Stimulated activated CD8-positive, alpha-beta memory T cell treated with anti-CD3 and anti-CD28 coated beads, Interleukin-12 subunit alpha, Interleukin-12 subunit beta, amount 100 ng/mL, for 24 hours (primary cell): Measurements from ENCODE around the gene GPR141.

ENCODE experiments used
- DNase-seq: peaks from one replicate; pipeline ENCODE4 v3.0.0-alpha.2; 2020; ENCODE audit errors: extremely low read depth

GPR141 gene, protein sequence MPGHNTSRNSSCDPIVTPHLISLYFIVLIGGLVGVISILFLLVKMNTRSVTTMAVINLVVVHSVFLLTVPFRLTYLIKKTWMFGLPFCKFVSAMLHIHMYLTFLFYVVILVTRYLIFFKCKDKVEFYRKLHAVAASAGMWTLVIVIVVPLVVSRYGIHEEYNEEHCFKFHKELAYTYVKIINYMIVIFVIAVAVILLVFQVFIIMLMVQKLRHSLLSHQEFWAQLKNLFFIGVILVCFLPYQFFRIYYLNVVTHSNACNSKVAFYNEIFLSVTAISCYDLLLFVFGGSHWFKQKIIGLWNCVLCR

DNA sequence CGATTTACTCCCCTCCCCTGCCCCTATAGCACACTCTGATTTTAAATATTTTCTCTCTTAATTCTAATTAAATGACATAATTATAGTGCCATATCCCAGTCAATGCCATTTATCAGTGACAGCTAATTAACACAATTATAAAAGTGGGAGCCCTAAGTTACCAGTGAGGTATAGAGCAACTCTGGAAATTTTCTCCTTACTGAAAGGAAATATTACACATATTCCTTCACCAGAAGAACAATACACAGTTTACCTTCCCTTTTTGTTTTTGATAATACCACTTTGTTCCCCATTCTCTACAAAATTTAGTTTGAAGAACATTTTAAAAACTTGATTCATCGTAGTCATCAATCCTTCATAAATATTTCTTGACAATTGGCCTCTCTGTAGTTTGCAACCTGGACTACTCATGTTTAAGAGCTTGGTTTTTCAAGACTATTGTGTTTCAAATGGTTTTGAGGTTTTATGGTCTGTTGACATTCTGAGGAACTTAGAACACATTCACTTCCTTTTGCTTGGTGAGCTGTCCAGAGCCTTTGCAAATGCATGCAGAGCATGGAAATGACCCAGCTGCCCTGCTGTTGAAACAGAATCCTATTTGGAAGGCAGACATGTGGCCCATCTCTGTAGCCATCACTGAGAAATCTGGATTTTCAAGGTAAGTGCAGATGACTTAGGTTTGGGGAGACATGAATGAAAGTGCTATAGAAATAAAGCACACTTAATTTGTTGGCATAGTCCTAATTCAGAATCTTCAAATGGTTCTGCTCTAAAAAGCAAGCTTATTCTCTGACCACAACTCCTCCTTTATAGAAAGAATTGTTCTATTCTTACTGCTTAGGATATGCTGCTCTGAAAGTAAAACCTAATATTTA is at the start of gene GPR141:
GPR141 (plus strand) TSS at position 521 of the 875 bp plus-strand sequence. CDS start 56,628 bp downstream, outside the sequence.
- DNase-seq: no peak

DNA sequence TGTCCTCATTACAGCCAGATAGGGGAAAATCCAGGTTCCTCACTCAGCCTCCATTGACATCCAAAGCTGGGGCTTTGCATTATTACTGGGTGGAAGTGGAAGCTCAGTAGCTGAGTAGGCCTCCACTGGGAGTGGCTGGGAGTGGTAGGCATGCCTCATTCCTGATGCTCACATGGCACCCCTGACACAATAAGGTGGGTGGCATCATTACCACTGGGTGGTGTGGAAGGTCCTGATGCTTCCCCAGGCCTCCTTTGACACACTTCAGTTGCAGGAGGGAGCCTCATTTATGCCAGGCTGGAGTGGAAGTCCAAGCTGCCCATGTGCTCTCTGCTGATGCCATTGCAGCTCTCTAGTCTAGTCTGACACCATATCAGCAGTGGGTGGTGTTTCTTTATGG is 48.2 kb upstream of the GPR141 start:
- DNase-seq: no peak

DNA sequence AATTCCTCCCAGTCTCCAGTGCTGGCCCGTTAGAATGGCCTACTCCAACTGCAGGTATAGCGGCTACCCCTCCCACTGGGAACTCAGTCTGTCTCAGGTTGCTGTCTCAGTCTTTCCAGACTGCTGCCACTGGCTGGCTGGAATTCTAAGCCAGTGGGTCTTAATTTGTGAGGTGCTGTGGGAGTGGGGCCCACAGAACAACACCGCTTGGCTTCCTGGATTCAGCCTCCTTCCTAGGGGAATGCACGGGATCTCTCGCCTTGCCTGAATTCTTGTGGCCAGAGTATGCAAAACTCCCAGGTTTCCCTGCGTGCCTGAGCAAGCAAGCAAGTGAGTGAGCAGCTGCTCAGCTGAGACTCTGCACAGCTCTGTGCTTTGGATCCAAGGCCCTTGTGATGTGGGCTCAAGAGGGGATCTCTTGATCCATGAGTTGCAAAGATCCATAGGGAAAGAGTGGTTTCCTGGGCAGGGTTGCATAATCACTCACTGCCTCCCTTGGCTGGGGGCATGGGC is 41.5 kb upstream of the GPR141 start:
- no peak for DNase-seq

DNA sequence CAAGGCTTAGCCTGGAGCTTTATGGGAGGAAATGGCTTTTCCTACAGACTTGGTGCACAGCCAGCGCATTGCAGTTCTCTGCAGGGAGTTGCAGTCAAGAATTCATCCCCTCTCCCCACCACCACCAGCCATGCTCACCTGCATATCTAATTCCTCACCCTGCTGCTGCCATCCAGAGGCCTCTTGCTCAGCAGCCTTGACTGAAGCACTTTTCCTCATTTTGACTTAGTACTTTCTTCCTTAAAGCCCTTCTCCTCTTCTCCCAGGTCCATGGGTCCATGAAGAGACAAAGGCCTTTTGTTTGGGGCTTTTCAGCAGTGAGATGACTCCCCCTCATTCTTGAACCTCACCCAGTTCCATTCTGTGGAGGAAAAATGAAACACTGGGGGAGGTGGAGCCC is 39.7 kb upstream of the GPR141 start:
- no peak for DNase-seq

DNA sequence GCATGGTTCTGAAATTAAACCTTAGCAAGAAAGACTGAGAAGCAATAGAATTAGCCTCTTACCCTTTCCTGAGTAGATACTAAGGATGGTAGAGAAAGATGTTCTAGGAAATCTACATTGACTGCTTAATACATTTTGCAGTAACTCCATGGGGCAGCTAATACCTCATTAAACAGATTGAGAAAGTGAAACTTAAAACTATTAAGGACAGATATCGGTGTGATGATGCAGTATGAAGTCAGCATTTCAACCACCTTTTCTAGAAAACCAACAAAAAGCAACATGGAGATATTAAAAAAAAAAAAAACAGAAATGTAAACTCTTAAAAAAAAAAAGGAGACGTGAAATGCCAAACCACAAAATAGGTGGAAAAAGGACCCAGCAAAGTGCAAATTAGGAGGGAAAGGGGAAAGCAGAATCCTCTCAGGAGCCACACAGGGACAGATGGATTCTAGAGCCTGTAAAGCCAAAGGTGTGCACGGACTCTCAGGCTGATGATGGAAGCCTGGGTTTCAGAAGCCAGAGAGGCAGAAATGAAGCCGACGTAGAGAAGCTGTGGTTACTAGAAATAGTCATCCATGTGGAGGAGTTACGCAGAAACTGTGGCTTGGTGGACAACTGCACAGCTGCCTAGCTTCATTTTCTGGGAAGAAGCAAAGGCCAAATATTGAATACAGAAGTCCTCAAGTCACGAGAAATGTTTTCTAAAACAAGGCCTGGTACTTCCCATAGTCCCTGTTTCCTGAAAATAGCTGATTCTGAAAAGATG is 38.1 kb upstream of the GPR141 start:
- DNase-seq: no peak

DNA sequence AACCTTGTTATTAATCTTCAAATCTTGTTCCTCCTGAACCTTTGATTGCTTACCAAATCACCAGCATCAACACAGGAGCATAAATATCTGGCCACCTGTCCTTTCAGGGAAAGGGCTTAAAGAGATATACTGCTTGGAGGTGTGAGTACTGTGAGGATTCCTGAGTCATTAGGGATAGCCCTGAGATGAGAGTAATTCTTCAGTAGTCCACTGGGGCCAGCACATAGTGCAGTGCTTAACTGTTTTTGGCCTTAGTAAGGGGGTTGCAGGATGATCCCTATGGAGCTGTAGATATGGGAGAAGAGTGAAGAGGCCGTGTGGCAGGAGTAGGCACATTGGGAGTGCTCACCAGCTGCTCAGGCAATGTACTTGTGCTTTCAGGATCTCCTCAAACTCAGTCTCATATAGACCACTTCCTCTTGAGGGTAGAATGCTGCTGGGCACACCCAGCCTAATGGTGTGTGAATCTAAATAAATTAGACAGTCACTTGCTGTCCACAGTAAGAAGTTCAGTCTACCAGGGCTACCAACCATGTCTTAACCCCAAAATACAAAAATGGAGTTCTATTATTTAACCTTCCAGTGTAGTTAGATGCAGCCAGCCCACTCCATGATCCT is 26.5 kb upstream of the GPR141 start:
- DNase-seq: no peak

DNA sequence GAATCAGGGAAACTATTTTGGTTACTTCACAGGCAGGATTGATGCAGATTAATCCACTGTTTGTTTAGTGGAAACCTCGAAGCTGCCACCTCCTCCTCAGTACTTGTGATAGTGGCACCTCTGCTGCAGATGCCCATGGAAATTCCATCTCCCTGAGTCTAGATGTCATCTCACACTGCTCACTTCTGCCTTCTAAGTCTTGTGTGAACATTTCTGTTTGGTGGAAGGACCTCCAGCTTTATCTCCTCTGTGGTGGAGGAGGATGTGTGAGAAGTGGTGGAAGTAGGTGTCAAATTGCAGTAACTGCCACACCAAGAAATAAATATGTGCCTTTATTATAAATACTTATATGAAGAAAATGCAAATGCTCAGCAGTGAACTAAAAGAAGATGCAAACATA is 25.8 kb upstream of the GPR141 start:
- no peak for DNase-seq

DNA sequence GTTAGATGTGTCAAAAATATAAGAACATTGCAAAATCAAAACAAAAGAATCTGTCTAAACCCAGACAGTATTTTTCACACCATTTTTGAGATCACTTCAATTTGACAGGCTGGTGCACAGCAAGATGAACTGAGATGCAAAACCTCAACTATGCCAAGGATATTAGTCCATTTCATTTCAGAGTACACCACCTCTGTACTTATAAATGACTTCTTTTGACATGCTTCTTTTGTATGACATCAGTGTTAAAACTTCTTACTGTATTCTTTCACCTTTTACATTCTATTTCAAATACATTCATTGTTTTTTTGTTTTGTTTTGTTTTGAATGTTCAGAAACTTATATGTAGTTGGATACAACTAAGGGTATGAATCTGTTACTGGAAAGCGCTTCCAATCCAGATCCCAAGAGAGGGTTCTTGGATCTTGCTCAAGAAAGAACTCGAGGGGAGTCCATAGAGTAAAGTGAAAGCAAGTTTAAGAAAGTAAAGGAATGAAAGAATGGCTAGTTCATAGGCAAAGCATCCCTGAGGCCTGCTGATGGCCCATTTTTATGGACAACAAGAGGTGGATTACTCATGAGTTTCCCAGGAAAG is 23.5 kb upstream of the GPR141 start:
- DNase-seq: no peak

DNA sequence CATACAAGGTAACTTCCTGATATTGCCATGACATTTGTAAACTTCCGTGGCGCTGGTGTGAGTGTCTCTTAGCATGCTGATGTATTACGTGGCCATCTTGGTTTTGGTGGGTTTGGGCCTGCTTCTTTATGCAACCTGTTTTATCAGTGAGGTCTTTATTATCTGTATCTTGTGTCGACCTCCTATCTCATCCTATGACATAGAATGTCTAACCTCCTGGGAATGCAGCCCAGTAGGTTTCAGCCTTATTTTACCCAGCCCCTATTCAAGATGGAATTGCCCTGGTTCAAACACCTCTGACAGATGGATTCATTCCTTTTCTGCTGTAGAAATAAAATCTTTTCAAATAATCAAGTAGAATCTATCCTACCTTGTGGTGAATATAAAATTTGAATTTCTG is 23.0 kb upstream of the GPR141 start:
- no peak for DNase-seq

DNA sequence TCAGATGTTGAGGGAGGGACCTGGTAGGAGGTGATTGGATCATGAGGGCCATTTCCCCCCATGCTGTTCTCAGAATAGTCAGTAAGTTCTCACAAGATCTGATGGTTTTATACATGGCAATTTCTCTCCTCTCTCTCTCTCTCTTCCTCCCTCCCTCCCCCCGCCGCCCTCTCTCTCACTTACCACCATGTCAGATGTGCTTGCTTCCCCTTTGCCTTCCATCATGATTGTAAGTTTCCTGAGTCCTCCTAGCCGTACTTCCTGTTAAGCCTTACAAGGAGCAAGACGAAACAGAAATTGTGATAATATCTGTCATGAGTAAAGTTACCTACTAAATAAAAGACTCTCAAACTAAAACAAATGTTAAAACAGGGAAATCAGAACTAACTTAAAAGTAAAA is 19.9 kb upstream of the GPR141 start:
- no peak for DNase-seq

DNA sequence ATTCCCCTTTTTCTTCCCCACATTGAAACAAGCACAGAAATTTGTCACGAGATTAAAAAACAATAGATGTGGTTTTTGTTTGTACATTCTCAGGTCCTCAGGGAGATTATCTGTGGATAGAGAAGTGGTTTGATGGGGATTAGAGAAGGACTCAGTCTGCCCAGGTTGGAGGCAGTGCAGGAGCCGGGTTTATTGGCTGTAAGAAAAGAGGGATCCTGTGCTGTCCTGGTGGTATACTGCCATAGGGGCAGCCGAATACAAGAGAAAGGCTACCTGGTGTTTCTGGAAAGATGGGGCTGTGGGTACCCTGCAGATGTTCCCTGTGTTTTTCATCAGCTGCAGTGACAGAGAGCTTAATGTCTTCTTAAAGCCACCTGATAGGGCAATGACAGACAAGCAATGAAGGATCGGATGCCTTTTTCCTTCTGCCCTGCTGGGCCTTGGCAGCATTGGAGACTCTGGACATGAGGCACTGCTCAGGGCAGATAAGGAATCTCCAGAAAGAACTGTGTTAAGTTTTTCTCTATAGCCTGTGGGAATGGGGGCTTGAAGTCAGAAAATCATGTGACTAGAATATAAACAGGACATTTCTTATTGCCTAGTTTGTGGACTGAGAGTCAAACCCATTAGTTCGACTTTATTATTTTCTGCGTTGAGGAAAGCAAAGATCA is 18.1 kb upstream of the GPR141 start:
- no peak for DNase-seq

DNA sequence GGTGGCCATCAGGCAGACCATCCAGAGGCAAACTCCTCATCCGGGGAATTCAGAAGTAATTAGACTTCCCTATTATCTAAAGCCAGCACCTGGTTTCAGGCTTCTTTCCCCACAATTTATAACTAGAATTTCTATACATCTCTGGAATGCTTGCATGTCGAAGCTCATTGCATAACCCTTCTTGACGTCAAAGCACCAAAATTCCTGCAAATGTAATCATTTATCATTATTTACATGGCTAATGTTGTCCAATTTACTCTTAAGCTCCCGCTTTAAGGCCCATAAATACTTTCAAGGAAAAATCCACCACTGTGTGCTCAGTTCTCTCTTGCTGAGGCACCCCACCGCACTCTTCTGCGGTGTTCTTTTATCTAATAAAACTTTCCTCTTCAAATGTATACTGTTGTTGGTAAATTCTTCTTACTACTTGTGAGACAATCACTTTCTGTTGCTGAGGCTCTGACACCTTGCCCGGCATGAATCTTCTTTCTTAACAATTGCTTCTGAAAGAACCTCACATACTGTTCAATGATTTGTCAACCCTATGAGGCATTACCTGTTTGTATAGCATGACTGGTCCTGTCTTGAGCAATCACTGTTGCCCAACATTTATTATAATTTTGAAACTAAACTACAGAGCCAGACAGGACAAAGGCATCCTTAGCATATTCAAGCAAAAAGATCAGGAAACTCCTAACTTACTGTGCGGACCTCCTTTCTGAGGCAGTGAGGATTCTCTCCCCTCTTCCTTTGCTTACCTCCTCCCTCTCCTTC is 17.4 kb upstream of the GPR141 start:
- DNase-seq: no peak

DNA sequence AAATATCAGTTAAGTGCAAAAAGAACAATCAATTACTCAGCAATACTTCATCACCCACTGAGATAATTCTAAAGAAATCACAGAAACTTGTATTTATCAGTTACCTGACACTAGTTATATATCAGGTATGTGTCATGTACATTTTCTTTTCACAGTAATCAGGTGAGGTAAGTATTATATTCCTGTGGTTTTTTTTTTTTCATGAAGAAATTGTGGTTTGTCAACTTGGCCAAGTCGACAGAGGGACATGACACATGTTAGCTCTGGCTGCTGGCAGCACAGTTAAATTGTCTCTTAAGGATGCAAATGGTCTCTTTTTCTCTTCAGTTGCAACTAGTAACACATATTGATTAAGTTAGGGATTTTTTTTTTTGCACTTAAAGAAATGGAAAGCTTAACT is 13.7 kb upstream of the GPR141 start:
- DNase-seq: no peak

DNA sequence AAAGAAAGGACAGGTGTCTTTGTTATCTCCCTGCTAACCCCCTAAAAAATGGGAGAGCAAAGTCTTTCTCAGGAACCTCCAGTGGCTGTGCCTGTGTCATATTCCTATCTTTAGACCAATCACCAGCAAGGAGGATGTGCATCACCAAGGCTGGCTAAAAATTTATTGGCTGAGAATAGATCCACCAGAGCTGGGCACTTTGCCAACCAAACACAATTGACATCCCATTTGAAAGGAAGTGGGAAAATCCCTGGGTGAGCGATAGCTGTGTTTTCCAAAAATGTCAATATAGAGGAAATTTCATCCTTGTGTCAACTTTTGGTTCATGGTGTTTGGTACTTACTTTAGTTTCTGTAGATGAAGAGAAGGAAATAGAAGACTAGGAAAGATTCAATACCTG is 13.1 kb upstream of the GPR141 start:
- no peak for DNase-seq

DNA sequence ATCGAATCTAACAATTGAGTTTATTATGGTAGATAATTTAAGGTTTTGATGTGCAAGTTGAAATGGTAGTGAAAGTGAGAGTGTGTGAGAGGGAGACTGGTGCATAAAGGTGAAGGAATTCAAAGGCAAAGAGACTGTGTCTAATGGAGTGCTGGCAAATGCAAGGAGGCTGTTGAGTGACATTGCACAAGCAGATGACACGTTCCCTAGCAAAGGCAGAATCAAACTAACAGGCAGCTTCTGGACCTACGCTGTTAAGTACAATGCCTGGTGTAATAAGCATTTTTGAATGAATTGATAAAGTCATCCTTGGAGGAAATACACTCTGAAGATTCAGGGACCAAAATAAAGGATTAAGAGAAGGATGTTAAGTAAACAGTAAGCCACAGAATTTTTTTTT is 11.7 kb upstream of the GPR141 start:
- no peak for DNase-seq

DNA sequence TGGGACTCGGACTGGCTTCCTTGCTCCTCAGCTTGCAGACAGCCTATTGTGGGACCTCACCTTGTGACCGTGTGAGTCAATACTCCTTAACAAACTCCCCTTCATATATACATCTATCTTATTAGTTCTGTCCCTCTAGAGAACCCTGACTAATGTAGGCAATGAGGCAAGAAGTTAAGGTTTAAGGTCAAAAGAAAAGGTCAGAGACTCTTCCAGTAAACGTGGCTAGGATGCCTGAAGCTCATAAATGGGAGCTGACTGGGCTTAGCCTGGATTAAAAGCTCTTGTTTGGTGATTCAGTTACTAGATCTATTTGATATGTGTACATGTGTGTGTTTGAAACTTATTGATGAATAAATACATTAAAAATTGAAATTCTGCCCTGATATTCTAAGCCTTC is 10.6 kb upstream of the GPR141 start:
- DNase-seq: no peak

DNA sequence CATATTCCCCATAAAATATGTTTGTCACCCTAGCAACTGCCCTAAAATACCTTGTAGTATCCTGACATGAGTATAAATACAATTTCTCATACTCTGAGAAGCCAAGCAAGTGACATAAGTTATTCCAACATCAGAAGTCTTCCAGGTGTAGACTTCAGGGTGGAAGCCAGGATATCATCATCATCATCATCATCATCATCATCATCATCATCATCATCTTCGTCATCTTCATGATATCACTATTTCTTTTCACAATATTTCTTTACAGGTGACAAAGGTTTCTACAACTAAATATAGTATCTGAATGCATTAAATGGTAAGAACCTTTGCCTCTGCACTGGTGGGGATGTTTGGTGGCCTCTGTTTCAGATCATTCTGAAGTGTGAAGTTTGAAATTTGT is 10.0 kb upstream of the GPR141 start:
- no peak for DNase-seq

DNA sequence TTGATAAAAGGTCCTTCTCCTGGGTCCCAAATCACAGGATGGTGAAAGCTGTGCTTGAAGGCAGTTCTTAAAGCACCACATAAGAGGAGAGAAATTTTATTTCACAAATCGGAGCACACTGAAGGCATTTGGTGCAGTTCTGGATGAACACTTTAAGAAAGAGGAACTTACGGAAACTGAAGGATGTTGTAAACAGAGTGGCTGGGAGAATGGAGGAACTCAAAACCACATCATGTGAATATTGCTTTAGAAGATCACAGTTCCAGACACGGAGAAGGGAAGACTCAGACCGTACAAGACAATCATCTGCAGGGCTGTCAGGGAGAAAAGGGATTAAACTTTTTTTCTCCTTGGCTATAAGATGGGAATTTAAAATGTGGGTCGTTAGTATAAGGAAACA is 9.0 kb upstream of the GPR141 start:
- DNase-seq: no peak

DNA sequence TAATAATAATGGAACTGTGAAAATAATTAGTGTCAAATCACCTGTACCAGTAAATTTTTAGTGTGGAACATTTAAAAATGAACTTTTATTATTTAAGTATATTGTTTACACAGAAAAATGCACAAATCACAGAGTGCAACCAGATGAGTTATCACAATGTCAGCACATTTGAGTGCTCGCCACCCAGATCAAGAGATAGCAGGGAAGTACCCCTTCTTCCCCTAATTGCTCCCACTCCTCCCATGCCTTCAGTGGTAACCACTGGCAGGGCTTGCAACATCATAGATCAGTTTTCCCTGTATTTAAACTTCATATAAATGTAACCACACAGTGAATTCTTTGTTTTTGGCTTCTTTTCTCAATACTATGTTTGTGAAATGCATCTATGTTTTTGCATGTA is 7.8 kb upstream of the GPR141 start:
- DNase-seq: no peak

DNA sequence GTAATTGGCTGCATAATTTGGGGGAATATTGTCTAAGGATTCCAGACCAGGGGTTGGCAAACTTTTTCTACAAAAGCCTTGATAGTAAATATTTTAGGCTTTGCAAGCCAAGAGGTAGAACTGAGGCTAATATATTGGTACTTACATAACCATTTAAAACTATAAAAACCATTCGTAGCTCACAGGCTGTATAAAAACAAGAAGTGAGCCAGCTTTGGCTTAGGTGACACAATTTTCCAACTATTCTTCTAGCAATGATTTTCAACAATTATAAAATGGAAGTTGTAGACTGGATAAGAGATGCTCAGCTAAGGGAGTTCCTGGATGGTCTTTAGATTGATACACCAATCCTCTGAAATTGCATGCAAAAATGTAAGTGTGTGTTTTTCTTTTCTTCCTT is 1.4 kb downstream of the GPR141 start:
- DNase-seq: no peak
